ENCODE data around the gene SCUBE3. TPM values are rescaled to one million over a fixed set of nuclear protein-coding genes. Genes with fewer than 3 reads are reported as not detected.

Gene SCUBE3
- total and polyA plus RNA-seq, 9 of the 15 experiments (the other 6 are each of a cell fraction or from before 2014, with no cell fraction given): 0.01 to 0.11 TPM; not detected in 7

GRCh38 chr6:35170891-35171290 lies 42.9 kb upstream of the SCUBE3 start:
- H3K4me1 ChIP-seq (replicated peaks in 1 of 2; ENCODE audit: control insufficient read depth in 2 of 2, insufficient read depth in 2 of 2, low read length in 2 of 2): no peaks in the 10 kb centered on the region; a peak in 1 of 5 replicates
- intact Hi-C loops (cut with micrococcal nuclease): no loop called here
- BruUV-seq (replicated peaks): no TSS peak
- 0% methylated on average over 3 of the region's 3 CpGs for WGBS (ENCODE audit: insufficient coverage, low coverage, missing lambda C conversion rate)
- no peaks in the 10 kb centered on the region for H4K20me1 ChIP-seq (replicated peaks; ENCODE audit: control insufficient read depth, insufficient read depth, low read length)
- ATAC-seq: no peak
- H3K4me3 ChIP-seq: no peak overlapping the region
- ChIA-PET CTCF (ENCODE audit: low intra/inter-chr PET ratio) (no interaction called here), POLR2A (interaction anchor here (0.6 kb wide), 1 partner anchor 61 kb away, joined by 3 read pairs; no protein-coding TSS in a partner anchor)
- no peak overlapping the region for H3K4me2 ChIP-seq (ENCODE audit: insufficient read depth, low read length)
- no peaks in the 10 kb centered on the region for H3K36me3 ChIP-seq (ENCODE audit: control insufficient read depth, insufficient read depth, low read length)
- FAIRE-seq: no peak
- no peaks in the 10 kb centered on the region for H3K79me2 ChIP-seq (ENCODE audit: control insufficient read depth, insufficient read depth, low read length)
- no peak overlapping the region for H2AFZ ChIP-seq (ENCODE audit: low read depth, low read length)
- peaks cover 11 to 46% of the 10 kb centered on the region in 2 experiments for H3K27me3 ChIP-seq (ENCODE audit: control insufficient read depth in 2 of 2, insufficient read depth in 2 of 2, low read length in 2 of 2)
- DNase-seq (ENCODE audit: extremely low read depth in 1 of 4, low spot score in 3 of 4): no peak
- no peak overlapping the region for H3K9ac ChIP-seq (ENCODE audit: insufficient read depth in 1 of 2, low read depth in 2 of 2, low read length in 2 of 2)
- H3K9me3 ChIP-seq (replicated peaks; ENCODE audit: control insufficient read depth, insufficient read depth, low read depth, low read length): 0 out of 2 replicates have a peak, but pooled peaks cover 3% of the 10 kb centered on the region
- H3K9me1 ChIP-seq (ENCODE audit: control insufficient read depth, insufficient read depth, low read length): no peaks in the 10 kb centered on the region
- no peak overlapping the region for H3K27ac ChIP-seq (ENCODE audit: extremely low read depth, low read depth, low read length)
- in situ Hi-C loops (cut with MboI): no loop called here
- TF ChIP-seq CEBPG (CRISPR knock-in tag; IDR thresholded peaks at IDR 0.05) (no peak), CEBPG (tag; conservative IDR thresholded peaks at IDR 0.05 in 1 of 2, IDR thresholded peaks at IDR 0.05 in 1 of 2) (no peak), HDGF (IDR thresholded peaks at IDR 0.05) (no peak), FUS (optimal IDR thresholded peaks at IDR 0.05; ENCODE audit: low read depth, low read length) (no peak), HNRNPLL (IDR thresholded peaks at IDR 0.05; ENCODE audit: low read depth, low read length, poor library complexity, severe bottlenecking) (no peak), PHTF2 (CRISPR knock-in tag; IDR thresholded peaks at IDR 0.05) (no peak), AFF4 (CRISPR knock-in tag; IDR thresholded peaks at IDR 0.05) (no peak), USF2 (CRISPR knock-in tag; IDR thresholded peaks at IDR 0.05) (no peak), GABPB1 (CRISPR knock-in tag; IDR thresholded peaks at IDR 0.05) (no peak), STAT5A (IDR thresholded peaks at IDR 0.05; ENCODE audit: borderline replicate concordance, low read length) (no peak), TARDBP (IDR thresholded peaks at IDR 0.05) (no peak), ZNF282 (CRISPR knock-in tag; IDR thresholded peaks at IDR 0.05) (no peak), NCOR1 (IDR thresholded peaks at IDR 0.05) (no peak), TCF7L2 (IDR thresholded peaks at IDR 0.05; ENCODE audit: low read depth, low read length) (no peak)
